OCI-M2 (cell line): ENCODE measurements around the gene CEP170B.
"Not testable (repeated sequence)": the region's sequence is repeated elsewhere in the genome, so short reads cannot be mapped to it uniquely, and the experiment has no call there.

Experiments
- DNase-seq: peaks from one replicate; lab custom pipeline; 2025; ENCODE audit not compliant: unreplicated experiment; lab: John Stamatoyannopoulos, UW

Gene CEP170B

GRCh38 chr14:104843442-104844305 lies 21.4 kb upstream of the CEP170B start:
- DNase-seq: no peak

DNA sequence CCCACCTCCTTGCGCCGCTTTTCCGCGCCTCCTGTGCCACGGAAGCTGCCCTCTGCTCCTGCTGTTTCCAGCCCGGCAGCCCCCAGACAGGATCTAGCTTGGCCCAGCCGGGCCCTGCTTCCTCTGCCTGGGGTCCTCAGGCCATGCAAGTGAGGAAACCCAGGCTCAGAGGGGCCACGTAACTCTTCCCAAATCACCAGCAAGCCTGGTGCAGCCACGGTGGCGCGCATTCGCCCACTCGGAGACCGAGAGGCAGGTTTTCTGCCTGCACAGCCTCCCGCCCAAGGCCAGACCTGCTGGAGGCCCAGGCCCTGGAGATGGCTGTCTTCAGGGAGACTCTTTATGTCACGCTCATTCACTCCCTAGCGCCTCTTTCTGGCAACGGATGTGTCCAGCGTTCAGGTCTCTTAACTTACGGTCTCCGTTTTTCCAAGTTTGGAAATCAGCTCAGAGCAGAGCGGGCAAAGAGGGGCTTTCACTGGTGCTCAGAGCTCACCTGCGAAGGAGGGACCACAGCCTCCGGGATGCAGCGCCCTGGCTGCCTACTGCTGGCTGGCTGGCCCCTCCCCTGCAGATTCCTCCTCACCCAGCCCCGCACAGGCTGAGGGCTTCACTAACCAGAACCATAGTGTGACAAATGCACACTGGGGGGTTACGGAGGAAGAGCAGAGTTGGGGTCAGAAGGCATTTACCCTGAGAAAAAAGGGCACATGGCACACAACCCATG lies 20.6 kb upstream of the CEP170B start:
- no peak for DNase-seq

DNA sequence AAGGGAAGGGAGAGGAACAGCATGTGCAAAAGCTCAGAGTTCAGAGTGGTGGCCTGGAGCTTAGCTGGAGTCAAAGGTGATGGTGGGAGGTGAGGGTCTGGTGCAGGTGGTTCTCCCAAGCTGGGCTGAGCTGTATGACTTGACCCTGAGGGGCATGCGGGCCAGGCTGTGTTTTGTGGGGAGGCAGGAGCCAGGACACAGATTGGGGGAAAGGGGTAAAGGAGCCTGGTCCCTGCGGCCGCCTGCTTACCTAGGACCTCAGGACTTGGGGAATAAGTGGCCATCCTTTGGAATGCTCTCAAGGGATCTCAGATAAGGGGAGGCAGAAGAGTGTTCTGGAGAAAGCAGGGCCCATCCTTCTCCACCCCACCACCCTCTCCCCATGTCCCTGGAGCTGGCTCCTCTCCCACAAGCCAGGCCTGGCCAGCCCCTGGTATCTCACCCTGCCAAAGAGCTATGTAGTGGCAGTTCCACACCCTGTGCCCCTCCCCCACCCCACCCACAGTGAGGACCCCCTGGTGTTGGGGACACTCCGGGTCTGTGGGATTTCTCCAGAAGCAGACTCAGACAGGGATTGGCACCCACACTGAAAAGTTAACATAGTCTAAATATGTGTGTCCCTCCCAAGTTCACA lies 19.9 kb upstream of the CEP170B start:
- no peak for DNase-seq

GRCh38 chr14:104845834-104846441 lies 19.1 kb upstream of the CEP170B start:
- no peak for DNase-seq

- no peak for DNase-seq
These were observed 12.8 kb upstream of the CEP170B start for GRCh38 chr14:104852280-104852663.

DNA sequence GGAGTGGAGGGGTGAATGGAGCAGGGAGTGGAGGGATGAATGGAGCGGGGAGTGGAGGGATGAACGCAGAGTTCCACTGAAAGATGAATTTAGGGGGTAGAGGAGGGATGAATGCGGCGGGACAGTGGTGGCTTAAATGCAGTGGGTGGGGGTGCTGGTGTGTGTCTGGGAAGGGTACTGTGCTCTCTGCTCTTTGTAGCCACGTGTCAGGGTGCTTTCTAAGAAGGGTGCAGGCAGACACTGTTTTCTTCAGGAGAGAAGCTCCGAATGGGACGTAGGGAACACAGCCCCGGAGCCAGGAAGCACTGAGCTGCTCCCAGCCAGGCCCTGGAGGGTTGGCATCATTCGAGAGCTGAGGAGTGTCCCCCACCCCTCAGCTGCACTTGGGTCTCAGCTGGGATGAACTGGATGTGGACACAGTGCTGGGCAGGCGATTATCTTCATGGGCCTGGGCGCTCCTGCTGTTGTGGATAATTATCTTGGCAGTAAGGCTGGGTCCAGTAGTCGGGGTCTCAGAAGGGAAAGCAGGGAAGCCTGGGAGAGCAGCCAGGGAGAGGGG lies 9.5 kb upstream of the CEP170B start:
- no peak for DNase-seq

GRCh38 chr14:104856157-104856868 lies 8.8 kb upstream of the CEP170B start:
- no peak for DNase-seq

GRCh38 chr14:104856869-104857860 lies 7.9 kb upstream of the CEP170B start:
- no peak for DNase-seq

- not testable (repeated sequence) for DNase-seq
These were observed 7.1 kb upstream of the CEP170B start for GRCh38 chr14:104857931-104858330.

GRCh38 chr14:104858811-104859426 lies 6.1 kb upstream of the CEP170B start:
- DNase-seq: no peak

DNA sequence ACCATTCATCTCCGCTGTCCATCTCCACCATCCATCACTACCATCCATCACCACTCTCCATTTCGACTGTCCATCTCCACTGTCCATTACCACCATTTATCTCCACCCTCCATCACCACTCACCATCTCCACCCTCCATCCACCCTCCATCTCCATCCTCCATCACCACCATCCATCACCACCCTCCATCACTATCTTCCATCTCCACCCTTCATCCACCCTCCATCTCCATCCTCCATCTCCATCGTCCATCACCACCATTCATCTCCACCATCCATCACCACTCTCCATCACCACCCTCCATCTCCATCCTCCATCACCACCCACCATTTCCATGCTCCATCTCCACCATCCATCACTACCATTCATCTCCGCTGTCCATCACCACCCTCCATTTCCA lies 5.2 kb upstream of the CEP170B start:
- no peak for DNase-seq

DNA sequence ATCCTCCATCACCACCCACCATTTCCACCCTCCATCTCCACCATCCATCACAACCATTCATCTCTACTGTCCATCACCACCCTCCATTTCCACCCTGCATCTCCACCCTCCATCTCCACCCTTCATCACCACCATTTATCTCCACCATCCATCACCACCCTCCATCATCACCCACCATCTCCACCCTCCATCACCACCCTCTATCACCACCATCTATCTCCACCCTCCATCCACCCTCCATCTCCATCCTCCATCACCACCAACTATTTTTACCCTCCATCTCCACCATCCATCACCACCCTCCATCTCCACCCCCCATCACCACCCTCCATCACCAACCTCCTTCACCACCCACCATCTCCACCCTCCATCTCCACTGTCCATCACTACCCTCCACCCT lies 4.7 kb upstream of the CEP170B start:
- no peak for DNase-seq

- DNase-seq: no peak
These were observed 1.8 kb upstream of the CEP170B start for GRCh38 chr14:104863131-104863862.

- no peak for DNase-seq
These were observed 1.2 kb upstream of the CEP170B start for GRCh38 chr14:104863923-104864266.

- no peak for DNase-seq
These were observed 594 bp upstream of the CEP170B start for GRCh38 chr14:104864267-104865080.

DNA sequence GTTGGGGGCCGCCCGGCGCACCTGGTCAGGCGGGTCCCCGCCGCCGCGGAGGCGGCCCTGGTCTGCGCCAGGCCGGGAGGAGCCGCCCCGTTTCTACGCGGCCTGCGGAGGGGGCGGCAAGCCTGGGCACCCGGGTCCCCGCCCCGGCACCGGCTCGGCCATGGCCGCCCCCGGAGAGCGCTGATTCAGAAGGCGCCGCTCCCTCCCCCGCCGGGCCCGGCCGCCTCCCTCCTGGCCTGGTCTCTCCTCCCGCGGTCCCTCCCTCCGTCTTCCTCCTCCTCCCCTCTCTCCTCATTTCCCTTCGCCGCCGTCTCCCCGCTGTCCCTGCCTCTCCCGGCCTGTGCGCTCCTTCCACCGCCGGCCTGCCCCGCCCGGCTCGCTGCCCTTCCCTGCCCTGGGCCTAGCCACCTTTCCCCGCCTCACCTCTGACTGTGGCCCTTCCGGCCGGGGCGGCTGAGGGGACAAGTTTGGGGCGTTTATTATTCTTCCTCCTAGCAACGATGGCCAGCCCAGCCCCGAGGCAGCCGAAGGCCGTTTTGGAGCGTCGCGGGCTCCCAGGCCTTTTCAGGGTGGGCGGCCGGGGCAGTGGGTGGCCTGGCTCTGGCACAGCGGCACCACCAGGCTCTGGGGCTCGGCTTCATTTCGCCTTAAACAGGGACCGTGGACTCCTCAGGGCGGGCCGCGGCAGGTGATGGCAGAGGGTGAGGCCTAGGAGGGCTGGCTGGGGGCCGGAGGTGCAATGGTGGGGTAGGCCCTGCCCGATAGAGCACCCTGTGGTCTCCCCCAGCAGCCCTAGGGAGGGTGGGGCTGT lies 768 bp downstream of the CEP170B start:
- DNase-seq: no peak
